Activated CD8-positive, alpha-beta memory T cell treated with anti-CD3 and anti-CD28 coated beads, Interleukin-2, amount 50 U/mL, for 48 hours (primary cell): ENCODE measurements around the gene WDR76.
"Not testable (repeated sequence)": the region's sequence is repeated elsewhere in the genome, so short reads cannot be mapped to it uniquely, and the experiment has no call there.

Experiments used
- DNase-seq: peaks from one replicate; pipeline ENCODE4 v3.0.0-alpha.2; 2020

Gene WDR76

GRCh38 chr15:43826508-43827341 is at the start of gene WDR76:
Gene WDR76, plus strand, starts transcription at chr15:43827002. Its CDS starts 31 bp downstream, at chr15:43827033.
- peak; percentile 91 for DNase-seq

- DNase-seq: peak; percentile 94
Measured at GRCh38 chr15:43777267-43777914, 49.4 kb upstream of the WDR76 start.

- DNase-seq: no peak
Measured at GRCh38 chr15:43779016-43779415, 47.8 kb upstream of the WDR76 start.

GRCh38 chr15:43789409-43789808 is 37.4 kb upstream of the WDR76 start:
- DNase-seq: no peak

GRCh38 chr15:43791993-43792760 is 34.6 kb upstream of the WDR76 start, which contains the start of gene SERF2:
Gene SERF2, plus strand, starts transcription at chr15:43792320. Its CDS starts 57 bp downstream, at chr15:43792377.
- peak; percentile 99 for DNase-seq

- DNase-seq: peak; percentile 62
Measured at GRCh38 chr15:43792761-43793476, 33.9 kb upstream of the WDR76 start.

- DNase-seq: no peak
Measured at GRCh38 chr15:43793647-43794046, 33.2 kb upstream of the WDR76 start.

- DNase-seq: no peak
Measured at GRCh38 chr15:43794269-43795037, 32.3 kb upstream of the WDR76 start.

GRCh38 chr15:43795197-43795596 is 31.6 kb upstream of the WDR76 start:
- DNase-seq: no peak

- DNase-seq: no peak
Measured at GRCh38 chr15:43795997-43796396, 30.8 kb upstream of the WDR76 start.

- DNase-seq: no peak
Measured at GRCh38 chr15:43796566-43796965, 30.2 kb upstream of the WDR76 start.

GRCh38 chr15:43799209-43799944 is 27.4 kb upstream of the WDR76 start:
- DNase-seq: no peak

- DNase-seq: no peak
Measured at GRCh38 chr15:43799945-43800285, 26.9 kb upstream of the WDR76 start, which contains the start of gene SERINC4. Gene SERINC4, minus strand, starts transcription at chr15:43800220. Its CDS starts 234 bp downstream, at chr15:43799986.

- peak; percentile 91 for DNase-seq
Measured at GRCh38 chr15:43800286-43801141, 26.3 kb upstream of the WDR76 start, which contains the start of gene HYPK. Gene HYPK, plus strand, starts transcription at chr15:43800599. Its CDS starts 24 bp downstream, at chr15:43800623.

- not testable (repeated sequence) for DNase-seq
Measured at GRCh38 chr15:43802676-43803075, 24.1 kb upstream of the WDR76 start.

GRCh38 chr15:43808435-43808950 is 18.3 kb upstream of the WDR76 start:
- no peak for DNase-seq

GRCh38 chr15:43808960-43809678 is 17.7 kb upstream of the WDR76 start:
- no peak for DNase-seq

GRCh38 chr15:43815064-43815463 is 11.7 kb upstream of the WDR76 start:
- not testable (repeated sequence) for DNase-seq

- DNase-seq: no peak
Measured at GRCh38 chr15:43821505-43821904, 5.3 kb upstream of the WDR76 start.
